NCI-H2171 (cell line): ENCODE measurements around the gene KLK7.

Experiments used
- DNase-seq: peaks from one replicate; lab custom pipeline; 2025; lab: John Stamatoyannopoulos, UW

Gene KLK7

DNA sequence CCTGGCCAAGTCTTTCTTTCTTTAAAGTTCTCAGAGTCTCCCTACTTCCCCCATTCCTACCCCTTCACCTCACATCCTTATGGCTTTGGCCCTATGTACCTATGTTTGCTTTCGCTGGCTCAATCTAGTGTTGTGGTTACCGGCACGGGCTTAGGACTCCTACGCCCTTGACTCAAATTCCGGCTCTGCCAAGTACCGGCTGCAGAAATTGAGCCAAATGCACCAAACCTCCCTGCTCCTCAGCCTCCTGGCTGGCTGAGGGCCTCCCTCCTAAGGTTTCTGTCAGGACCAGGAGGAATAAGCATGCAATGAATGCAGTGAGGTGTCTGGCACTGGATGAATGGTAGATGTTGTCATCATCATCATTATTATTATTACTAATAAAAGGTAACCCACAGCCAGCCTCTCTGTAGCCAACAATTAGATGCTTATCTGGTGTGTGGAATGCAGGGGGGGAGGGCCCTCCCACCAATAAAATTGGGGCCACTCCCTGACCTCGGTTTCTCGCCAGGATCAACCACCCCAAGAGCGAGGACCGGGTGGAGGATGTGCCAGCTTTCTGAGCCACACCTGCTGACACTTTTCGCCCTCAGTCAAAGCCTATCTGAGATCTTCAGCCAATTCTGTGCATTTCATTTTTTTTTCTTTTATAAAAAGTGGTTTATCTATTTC, 51.6 kb downstream of the KLK7 start:
- DNase-seq = no peak

DNA sequence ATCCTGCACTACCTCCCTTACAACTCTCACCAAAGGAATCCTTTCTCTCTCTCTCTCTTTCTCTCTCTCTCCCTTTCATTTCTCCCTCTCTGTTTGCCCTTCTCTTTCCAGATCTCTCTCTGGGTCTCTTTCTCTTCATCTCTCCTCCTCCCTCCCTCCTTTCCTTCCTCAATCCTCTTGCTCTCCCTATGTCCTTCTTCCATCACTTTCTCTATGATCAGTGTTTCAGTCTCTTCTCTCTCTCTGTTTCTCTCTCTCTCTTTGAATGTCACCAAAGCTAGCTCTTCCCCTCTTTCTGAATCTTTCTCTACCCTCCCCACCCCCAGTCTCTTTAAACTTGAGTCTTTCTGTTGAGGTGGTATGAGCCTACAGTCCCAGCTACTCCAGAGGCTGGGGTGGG, 52.7 kb downstream of the KLK7 start:
- no peak for DNase-seq

DNA sequence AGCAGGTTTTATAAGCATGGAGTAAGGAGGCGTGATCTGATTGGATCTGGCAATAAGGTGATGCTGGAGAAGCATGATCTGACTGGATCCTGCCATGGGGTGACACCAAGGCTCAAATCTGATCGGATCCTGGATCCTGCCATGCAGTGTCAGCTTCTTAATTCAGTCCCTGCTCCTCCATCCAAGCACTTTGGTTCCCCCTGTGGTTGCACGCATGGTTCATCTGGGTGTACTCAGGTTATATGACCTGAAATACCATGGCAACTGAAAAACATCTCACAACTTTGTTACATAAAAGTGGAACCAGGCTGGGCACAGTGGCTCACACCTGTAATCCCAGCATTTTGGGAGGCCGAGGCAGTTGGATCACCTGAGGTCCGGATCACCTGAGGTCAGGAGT, 54.9 kb downstream of the KLK7 start:
- DNase-seq = no peak
